A549 (cell line): ENCODE data around the gene PFN3.
"Not testable (repeated sequence)": the region's sequence is repeated elsewhere in the genome, so short reads cannot be mapped to it uniquely, and the experiment has no call there.

ENCODE experiments used
- BCL3 ChIP-seq: fragments of >200 bp; sonication (Bioruptor Twin); formaldehyde crosslinking; IDR thresholded peaks from 3 replicates; pipeline ENCODE4 v1.6.1; 2016
- CTCF ChIP-seq: fragments of >200 bp; sonication (Bioruptor Twin); formaldehyde crosslinking; IDR thresholded peaks from 3 replicates; pipeline ENCODE4 v1.5.1; 2016
- GATA3 ChIP-seq: IDR thresholded peaks from 2 replicates; pipeline ENCODE4 v1.6.1; 2012; ENCODE audit warnings: borderline replicate concordance
- KDM1A ChIP-seq: fragments of 200-600 bp; sonication (generic); IDR thresholded peaks from 2 replicates; pipeline ENCODE4 v1.6.1; 2016; ENCODE audit warnings: low read depth, mild to moderate bottlenecking
- MAFK ChIP-seq: fragments of 450-650 bp; IDR thresholded peaks from 2 replicates; pipeline ENCODE4 v1.6.1; 2014; ENCODE audit not compliant: partially characterized antibody
- MYC ChIP-seq: IDR thresholded peaks from 2 replicates; pipeline ENCODE4 v1.6.1; 2012; ENCODE audit warnings: mild to moderate bottlenecking, inconsistent platforms, low read length, improper control_type of control experiment, borderline replicate concordance
- PBX3 ChIP-seq: IDR thresholded peaks from 2 replicates; pipeline ENCODE4 v1.6.1; 2012
- POLR2A ChIP-seq: IDR thresholded peaks from 2 replicates; pipeline ENCODE4 v1.6.1; 2012; ENCODE audit warnings: mild to moderate bottlenecking, low read length
- RAD21 ChIP-seq, 2 experiments: fragments of >200 bp in 1 of 2; sonication (Bioruptor Twin) in 1 of 2; formaldehyde crosslinking in 1 of 2; IDR thresholded peaks in 1 of 2; conservative IDR thresholded peaks in 1 of 2; 2 replicates in 1 of 2; 3 replicates in 1 of 2; pipeline ENCODE4 v1.6.1; 2012 to 2018; ENCODE audit warnings: inconsistent platforms in 1 of 2
- RFX5 ChIP-seq: fragments of 450-650 bp; IDR thresholded peaks from 2 replicates; pipeline ENCODE4 v1.7.1; 2014; ENCODE audit warnings: antibody characterized with exemption, mild to moderate bottlenecking, moderate library complexity
- SMC3 ChIP-seq: fragments of >200 bp; sonication (Bioruptor Twin); formaldehyde crosslinking; IDR thresholded peaks from 3 replicates; pipeline ENCODE4 v1.6.1; 2018; ENCODE audit warnings: inconsistent platforms
- SREBF2 ChIP-seq: fragments of 450-650 bp; IDR thresholded peaks from 2 replicates; pipeline ENCODE4 v1.6.1; 2014; ENCODE audit warnings: mild to moderate bottlenecking, moderate library complexity
- TF ChIP-seq, protein P1 (sequence below): IDR thresholded peaks from 2 replicates; pipeline ENCODE4 v1.6.1; 2012; ENCODE audit warnings: low read depth, borderline replicate concordance

DNA sequence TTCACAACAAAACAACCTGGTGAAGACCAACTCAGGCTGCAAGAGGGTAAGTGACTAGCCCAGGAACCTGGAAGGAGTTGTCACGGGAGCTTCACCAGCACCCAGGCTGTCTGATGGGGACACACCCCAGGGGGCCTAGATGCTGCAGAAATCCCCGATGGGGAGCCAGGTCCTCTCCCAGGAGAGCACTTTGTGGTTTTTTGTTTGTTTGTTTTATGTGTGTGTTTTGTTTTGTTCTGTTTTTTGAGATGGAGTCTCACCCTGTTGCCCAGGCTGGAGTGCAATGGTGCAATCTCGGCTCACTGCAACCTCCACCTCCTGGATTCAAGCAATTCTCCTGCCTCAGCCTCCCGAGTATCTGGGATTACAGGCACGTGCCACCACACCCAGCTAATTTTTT is 24.9 kb downstream of the PFN3 start:
- TF ChIP-seq CTCF; SMC3; MAFK; PBX3; MYC; POLR2A; SREBF2; GATA3; KDM1A; RFX5; BCL3; RAD21 (conservative IDR thresholded peaks at IDR 0.05 in 1 of 2, IDR thresholded peaks at IDR 0.05 in 1 of 2): not testable (repeated sequence)
- TF ChIP-seq, protein P1, sequence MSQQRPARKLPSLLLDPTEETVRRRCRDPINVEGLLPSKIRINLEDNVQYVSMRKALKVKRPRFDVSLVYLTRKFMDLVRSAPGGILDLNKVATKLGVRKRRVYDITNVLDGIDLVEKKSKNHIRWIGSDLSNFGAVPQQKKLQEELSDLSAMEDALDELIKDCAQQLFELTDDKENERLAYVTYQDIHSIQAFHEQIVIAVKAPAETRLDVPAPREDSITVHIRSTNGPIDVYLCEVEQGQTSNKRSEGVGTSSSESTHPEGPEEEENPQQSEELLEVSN, result not testable (repeated sequence)
